GM12864 (cell line): ENCODE results near the gene APOD.

Experiments
- DNase-seq: peaks from one replicate; pipeline ENCODE4 v3.0.0-alpha.2; 2011; ENCODE audit warnings: low read depth
- H3K4me3 ChIP-seq: 2 replicates; pipeline ENCODE4 v1.5.1; 2011; ENCODE audit warnings: mild to moderate bottlenecking, low read depth, low read length, control low read depth
- CTCF ChIP-seq: IDR thresholded peaks from 2 replicates; pipeline ENCODE4 v1.5.1; 2011; ENCODE audit warnings: low read depth, mild to moderate bottlenecking, moderate library complexity, low read length, control low read depth, inconsistent platforms; ENCODE audit errors: missing control alignments

APOD gene

GRCh38 chr3:195559723-195560409, 23.9 kb downstream of the APOD start:
- H3K4me3 ChIP-seq: no peak overlapping the region
- TF ChIP-seq CTCF: no peak
- DNase-seq: no peak

- H3K4me3 ChIP-seq: no peak overlapping the region
- peak; percentile 60 for TF ChIP-seq CTCF
- no peak for DNase-seq
Measured at GRCh38 chr3:195558602-195559001, 25.1 kb downstream of the APOD start.

- DNase-seq: no peak
- no peak for TF ChIP-seq CTCF
- H3K4me3 ChIP-seq: no peak overlapping the region
Measured at GRCh38 chr3:195557322-195557721, 26.4 kb downstream of the APOD start.

GRCh38 chr3:195556390-195556789, 27.4 kb downstream of the APOD start:
- TF ChIP-seq CTCF: peak; percentile 42
- H3K4me3 ChIP-seq: no peak overlapping the region
- DNase-seq: no peak

- no peak overlapping the region for H3K4me3 ChIP-seq
- no peak for DNase-seq
- no peak for TF ChIP-seq CTCF
Measured at GRCh38 chr3:195555110-195555509, 28.6 kb downstream of the APOD start.

- H3K4me3 ChIP-seq: no peak overlapping the region
- DNase-seq: no peak
- no peak for TF ChIP-seq CTCF
Measured at GRCh38 chr3:195554458-195554857, 29.3 kb downstream of the APOD start.

- no peak overlapping the region for H3K4me3 ChIP-seq
- no peak for TF ChIP-seq CTCF
- no peak for DNase-seq
Measured at GRCh38 chr3:195553268-195553667, 30.5 kb downstream of the APOD start.
